Bone marrow (tissue), 2 donors: ENCODE measurements around the gene POMGNT2.

ENCODE experiments used
- DNase-seq, 2 donors: peaks; one replicate each; lab custom pipeline; 2025; lab: John Stamatoyannopoulos, UW

The POMGNT2 gene

DNA sequence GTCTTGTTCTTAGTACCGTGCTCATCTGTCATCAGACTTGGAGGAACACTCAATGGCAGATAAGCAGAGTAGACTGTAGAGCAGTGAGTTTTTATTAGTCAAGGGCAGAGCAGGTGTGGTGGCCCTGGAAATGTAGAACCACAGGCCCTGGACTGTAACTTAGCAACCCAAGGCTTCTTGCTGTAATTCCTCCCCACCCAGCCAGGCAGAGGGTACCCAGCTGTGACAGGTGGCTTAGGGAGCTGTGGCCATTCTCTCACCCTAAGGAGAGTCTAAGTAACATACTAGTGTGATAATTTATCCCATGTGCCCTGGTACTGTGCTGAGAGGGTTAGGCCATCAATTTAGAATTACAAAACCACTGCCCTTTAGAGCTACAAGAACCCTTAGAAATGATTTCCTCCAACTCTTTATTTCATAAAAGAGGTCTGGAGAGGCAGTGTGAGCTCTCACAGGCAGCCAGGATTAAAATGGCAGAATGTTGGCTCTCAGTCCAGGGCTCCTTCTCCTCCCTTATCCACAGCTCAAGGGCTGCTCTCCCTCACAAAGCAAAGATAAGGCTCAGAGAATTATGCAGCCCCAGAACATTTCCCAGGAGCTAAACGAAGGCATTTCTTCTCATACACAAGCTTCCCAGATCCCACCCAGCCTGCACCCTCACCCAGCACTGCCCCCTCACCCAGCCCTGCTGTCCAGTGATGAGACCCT is 3.0 kb downstream of the POMGNT2 start:
- DNase-seq: no peak

- DNase-seq: no peak
These were observed 7.1 kb downstream of the POMGNT2 start for GRCh38 chr3:43098761-43099160.

GRCh38 chr3:43097400-43098080 is 8.3 kb downstream of the POMGNT2 start:
- no peak for DNase-seq

- no peak for DNase-seq
These were observed 9.1 kb downstream of the POMGNT2 start for GRCh38 chr3:43096761-43097160.

DNA sequence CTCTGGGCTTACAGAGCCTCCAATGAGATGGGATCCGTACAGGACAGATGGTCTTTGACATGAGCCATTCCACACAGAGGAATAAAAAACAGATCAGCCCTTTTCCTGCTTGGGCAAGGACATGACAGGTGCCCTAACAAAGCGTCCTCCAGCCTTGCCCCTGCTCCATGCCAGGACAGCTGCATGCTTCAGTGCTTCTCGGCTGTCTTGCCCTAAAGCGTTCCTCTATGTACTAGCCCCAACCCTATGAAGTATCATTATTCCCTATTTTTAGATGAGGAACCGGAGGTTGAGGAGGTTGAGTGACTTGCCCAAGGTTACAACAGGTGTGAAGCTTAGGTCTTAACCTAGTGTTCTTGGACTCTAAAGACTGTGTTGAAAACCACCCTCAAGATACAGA is 10.5 kb downstream of the POMGNT2 start:
- no peak for DNase-seq

- no peak for DNase-seq
These were observed 11.0 kb downstream of the POMGNT2 start for GRCh38 chr3:43094851-43095250.

GRCh38 chr3:43094381-43094780 is 11.5 kb downstream of the POMGNT2 start:
- no peak for DNase-seq

GRCh38 chr3:43093974-43094373 is 11.9 kb downstream of the POMGNT2 start:
- no peak for DNase-seq

DNA sequence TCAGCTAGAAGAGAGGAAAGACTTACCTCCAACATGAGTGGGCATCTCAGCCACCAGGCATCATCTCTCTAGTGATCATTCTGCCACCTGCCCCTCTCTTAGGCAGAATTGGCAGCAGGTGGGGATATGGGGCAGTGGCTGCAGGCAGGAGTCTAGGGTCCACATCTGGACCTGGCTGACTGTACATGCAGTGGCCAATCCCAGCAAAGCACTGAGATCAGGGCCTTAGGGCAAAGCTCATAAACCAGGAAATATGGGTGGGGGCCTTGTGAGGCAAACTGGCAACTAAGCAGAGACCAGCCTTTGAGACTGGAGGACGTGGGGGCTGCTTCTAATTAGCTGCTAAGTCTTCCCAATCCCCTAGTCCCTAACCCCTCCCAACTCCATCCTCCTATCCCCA is 12.9 kb downstream of the POMGNT2 start:
- no peak for DNase-seq

DNA sequence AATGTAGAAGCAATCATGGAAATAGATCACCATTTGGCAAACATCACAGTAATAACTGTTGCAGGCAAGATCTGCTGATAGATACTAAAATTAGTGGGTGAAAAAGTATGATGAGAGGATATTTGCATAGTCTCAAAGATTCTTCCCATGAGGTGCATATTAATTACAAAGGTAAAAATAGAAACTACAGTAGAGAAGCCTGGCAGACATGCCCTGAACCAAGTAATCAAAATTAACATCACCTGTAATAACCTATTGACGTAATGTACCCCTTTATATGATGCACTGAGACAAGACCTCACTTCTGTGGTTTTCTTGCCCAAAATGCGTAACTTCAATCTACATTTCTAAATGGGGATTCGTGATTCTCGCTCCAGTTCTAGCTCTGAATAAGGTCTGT is 14.4 kb downstream of the POMGNT2 start:
- DNase-seq: no peak

- DNase-seq: no peak
These were observed 15.6 kb downstream of the POMGNT2 start for GRCh38 chr3:43090238-43090637.

DNA sequence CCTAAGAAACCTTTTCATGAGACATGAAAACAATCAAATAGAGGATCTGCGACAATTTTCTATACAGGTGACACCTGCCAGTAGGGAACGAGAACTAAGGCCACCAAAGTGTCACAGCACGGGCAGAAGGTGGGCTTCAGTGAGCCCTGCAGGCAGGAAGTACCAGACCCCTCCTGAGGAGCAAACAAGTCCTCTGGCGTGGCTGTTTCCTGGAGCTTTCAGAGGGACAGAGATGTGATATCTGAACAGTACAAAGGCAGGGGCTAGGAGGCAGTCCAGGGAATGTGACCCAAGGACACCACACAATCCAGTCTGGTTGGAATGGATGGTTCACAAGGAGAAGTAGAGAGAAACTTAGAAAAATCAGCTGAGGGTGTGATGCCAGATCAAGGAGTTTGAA is 16.8 kb downstream of the POMGNT2 start:
- DNase-seq: no peak

DNA sequence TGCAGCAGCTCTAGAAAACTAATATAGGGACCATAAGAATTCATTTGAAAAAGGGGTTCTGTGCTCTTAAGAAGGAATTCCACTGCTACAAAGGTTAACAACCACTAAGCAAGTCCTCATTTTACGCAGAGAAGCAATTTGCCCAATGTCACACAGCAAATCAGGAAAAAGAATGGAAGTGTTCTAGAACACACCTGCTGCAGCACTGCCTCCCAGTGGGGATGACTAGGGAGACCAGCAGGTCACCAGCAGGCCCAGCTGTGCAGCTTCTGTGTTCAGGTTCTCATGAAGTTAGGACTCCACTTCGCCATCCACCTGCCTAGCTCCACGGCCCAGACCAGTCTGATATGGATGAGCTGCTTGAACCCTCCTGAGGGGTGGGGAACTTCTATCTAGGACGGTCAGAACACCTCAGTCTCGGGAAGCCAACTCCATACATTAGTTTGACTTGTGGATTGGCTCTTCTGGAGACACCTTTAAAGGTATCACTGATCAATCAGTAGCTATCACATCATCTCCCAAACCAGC is 18.6 kb downstream of the POMGNT2 start:
- DNase-seq: no peak

DNA sequence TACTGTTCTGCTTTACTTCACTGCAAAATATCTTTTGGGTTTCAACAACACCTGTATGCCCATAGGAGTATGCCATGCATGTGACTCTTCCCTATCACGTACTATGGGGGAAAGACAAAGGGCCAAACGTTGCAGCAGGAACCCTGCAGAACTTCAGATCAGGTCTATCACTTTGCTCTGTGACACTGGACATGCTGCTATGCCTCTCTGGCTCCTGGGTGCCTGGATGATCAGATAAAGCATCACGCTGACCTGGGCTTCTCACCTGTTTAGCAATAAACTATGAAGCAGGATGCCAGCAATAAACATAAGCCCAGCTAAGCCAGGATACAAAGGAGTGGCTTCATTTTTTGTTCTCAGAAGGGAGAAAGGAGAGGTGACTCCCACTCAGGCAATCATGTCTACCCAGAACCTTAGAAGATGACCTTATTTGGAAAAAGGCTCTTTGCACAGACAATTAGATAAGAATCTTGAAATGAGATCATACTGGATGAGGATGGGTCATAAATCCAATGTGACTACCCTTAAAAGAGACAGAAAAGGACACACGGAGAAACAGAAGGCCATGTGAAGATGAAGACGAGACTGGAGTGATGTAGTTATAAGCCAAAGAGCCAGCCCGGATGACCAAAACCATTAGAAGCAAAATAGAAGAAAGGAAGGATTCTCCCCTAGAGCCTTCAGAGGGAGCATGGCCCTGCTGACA is 19.3 kb downstream of the POMGNT2 start:
- DNase-seq: no peak

DNA sequence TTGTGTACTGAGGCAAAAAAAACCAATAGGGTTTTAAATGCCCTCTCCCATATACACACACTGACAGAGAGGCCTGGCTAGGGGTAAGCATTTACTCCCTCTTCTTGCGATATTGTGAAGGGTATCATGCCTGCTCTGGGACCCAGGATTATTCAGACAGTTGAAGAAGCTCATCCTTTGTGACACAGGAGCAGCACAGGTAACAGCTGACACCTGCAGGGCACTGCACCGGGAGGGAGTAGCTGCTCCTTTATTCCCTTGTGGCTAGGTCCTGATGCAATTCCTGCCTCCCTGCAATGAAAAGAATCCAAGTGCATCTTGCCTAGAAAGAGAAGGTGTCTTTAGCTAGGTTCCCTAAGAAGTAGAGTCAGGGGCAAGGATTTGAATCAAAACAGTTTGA is 23.4 kb downstream of the POMGNT2 start:
- DNase-seq: no peak

- DNase-seq: no peak
These were observed 24.1 kb downstream of the POMGNT2 start for GRCh38 chr3:43081796-43082195.

- no peak for DNase-seq
These were observed 24.9 kb downstream of the POMGNT2 start for GRCh38 chr3:43080726-43081568.

DNA sequence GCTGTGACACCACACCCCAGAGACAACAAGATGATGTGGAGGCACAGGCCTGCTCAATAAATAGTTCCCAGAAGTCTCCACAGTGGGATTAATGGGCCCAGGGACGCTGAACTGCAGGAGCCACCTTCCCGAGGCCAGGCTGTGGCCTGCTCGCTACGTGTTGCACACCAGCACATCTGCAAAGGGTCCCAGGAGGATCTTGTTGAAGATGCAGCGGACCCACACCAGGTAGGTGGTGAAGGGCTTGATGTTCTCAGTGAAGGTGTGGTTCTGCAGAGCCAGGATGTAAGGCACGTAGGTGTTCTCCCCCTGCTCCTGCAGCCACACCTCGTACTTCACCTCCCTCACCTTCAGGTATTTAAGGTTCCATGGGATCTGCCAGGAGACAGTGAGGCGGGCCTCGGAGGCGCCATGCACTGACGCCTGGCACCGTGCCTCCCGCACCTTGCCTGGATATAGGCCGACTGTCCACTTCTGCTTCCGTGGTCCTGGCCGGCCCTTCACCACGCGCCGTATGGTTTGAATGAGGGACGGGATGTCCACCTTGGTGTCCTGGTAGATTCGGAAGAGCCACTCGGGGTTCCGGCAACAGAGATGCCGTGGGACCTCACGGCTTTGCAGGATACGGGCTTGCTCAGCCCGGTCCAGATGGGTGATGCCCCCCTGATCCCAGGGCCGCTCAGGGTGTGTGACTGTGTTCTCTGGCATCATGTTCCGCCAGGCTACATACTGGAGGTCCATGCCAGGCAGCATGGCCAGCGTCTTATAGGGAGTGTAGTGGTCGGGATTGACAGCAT is 26.1 kb downstream of the POMGNT2 start:
- DNase-seq: no peak

- DNase-seq: no peak
These were observed 28.2 kb downstream of the POMGNT2 start for GRCh38 chr3:43077707-43078106.

GRCh38 chr3:43077261-43077660 is 28.6 kb downstream of the POMGNT2 start:
- no peak for DNase-seq

GRCh38 chr3:43076857-43077256 is 29.0 kb downstream of the POMGNT2 start:
- DNase-seq: no peak
